ENCODE data around the gene CAPS2. TPM values are rescaled to one million over a fixed set of nuclear protein-coding genes. Genes with fewer than 3 reads are reported as not detected.

The CAPS2 gene
- 4.8 and 5.3 TPM in 2 replicates for total RNA-seq

GRCh38 chr12:75329918-75330826, at the start of gene CAPS2:
Gene CAPS2 (minus strand): TSS chr12:75330324. CDS start chr12:75326498, 3,826 bp downstream.

GRCh38 chr12:75334384-75335030, 4.4 kb upstream of the CAPS2 start, which contains the start of gene GLIPR1L1:
Gene GLIPR1L1 (plus strand): TSS chr12:75334670. CDS start chr12:75334729, 59 bp downstream.

Other genes with a start within 250 kb of the CAPS2 start
- not detected in 2 replicates for gene KCNC2, start 120.5 kb downstream of the CAPS2 start, total RNA-seq
- not detected in 2 replicates for gene GLIPR1L1, start 4.3 kb upstream of the CAPS2 start, total RNA-seq
- gene GLIPR1L2, start 60.8 kb upstream of the CAPS2 start, total RNA-seq = 0.37 and 0.39 TPM in 2 replicates
- gene GLIPR1, start 150.4 kb upstream of the CAPS2 start, total RNA-seq = 47.0 and 68.8 TPM in 2 replicates
- gene KRR1, start 181.3 kb upstream of the CAPS2 start, total RNA-seq = 16.9 and 23.1 TPM in 2 replicates

Measured in subcutaneous preadipocyte (primary cell).